Choroid plexus epithelial cell (primary cell): ENCODE results near the gene UBE2N.

Experiments
- DNase-seq: peaks from one replicate; pipeline ENCODE4 v3.0.0-alpha.2; 2010; ENCODE audit warnings: low read depth
- H3K4me3 ChIP-seq: 2 replicates; pipeline ENCODE4 v1.5.1; 2011; ENCODE audit warnings: low read depth, mild to moderate bottlenecking, control low read depth, low read length, moderate library complexity
- CTCF ChIP-seq: conservative IDR thresholded peaks from 2 replicates; pipeline ENCODE4 v1.5.1; 2011; ENCODE audit warnings: low read depth, mild to moderate bottlenecking, control low read depth, inconsistent platforms, low read length, moderate library complexity

UBE2N gene

GRCh38 chr12:93377252-93378195, 64.2 kb downstream of the UBE2N start, which contains the start of gene NUDT4:
TSS of gene NUDT4 (plus strand) at chr12:93377925. CDS start at chr12:93378323, 398 bp downstream.
- TF ChIP-seq CTCF = no peak
- DNase-seq = peak; percentile 97
- H3K4me3 ChIP-seq = peak within 1 kb of the TSS; percentile 73

- peak; percentile 68 for DNase-seq
- no peak for TF ChIP-seq CTCF
- H3K4me3 ChIP-seq = peak overlapping the region; percentile 72
These were observed 65.1 kb downstream of the UBE2N start for GRCh38 chr12:93376436-93377251.

GRCh38 chr12:93375906-93376305, 65.8 kb downstream of the UBE2N start:
- no peak for DNase-seq
- TF ChIP-seq CTCF = no peak
- no peak overlapping the region for H3K4me3 ChIP-seq

GRCh38 chr12:93373961-93374656, 67.6 kb downstream of the UBE2N start:
- TF ChIP-seq CTCF = no peak
- no peak for DNase-seq
- H3K4me3 ChIP-seq = no peak overlapping the region

- TF ChIP-seq CTCF = no peak
- no peak for DNase-seq
- no peak overlapping the region for H3K4me3 ChIP-seq
These were observed 70.8 kb downstream of the UBE2N start for GRCh38 chr12:93370947-93371346.

- no peak overlapping the region for H3K4me3 ChIP-seq
- no peak for TF ChIP-seq CTCF
- no peak for DNase-seq
These were observed 72.2 kb downstream of the UBE2N start for GRCh38 chr12:93369505-93369904.
